ENCODE measurements around the gene NOB1. TPM values are rescaled to one million over a fixed set of nuclear protein-coding genes. Genes with fewer than 3 reads are reported as not detected.
A peak's percentile ranks its signal among the peaks of the same experiment; 100 is the strongest.

NOB1 gene
- total RNA-seq (10 to 100 TPM; 23.0 to 43.1 TPM), polyA plus RNA-seq (10 to 100 TPM; 24.5 to 40.9 TPM)
- long read RNA-seq, donor 1, transcript NOB1-201 (9 exons, 1,734 nt) = major isoform, 22 of 36 reads
- long read RNA-seq, donor 1, partial matches to known transcripts = 14 of 36 reads
- long read RNA-seq, donor 1, other reads (novel, unspliced or antisense) = 0 of 36 reads
- long read RNA-seq, donor 2, transcript NOB1-201 (9 exons, 1,734 nt) = major isoform, 5 of 12 reads
- long read RNA-seq, donor 2, partial matches to known transcripts = 6 of 12 reads
- long read RNA-seq, donor 2, other reads (novel, unspliced or antisense) = 0 of 12 reads
- long read RNA-seq, donor 3, transcript NOB1-201 (9 exons, 1,734 nt) = major isoform, 12 of 12 reads
- long read RNA-seq, donor 3, partial matches to known transcripts = 0 of 12 reads
- long read RNA-seq, donor 3, other reads (novel, unspliced or antisense) = 0 of 12 reads
- long read RNA-seq, donor 4, transcript NOB1-201 (9 exons, 1,734 nt) = major isoform, 11 of 11 reads
- long read RNA-seq, donor 4, partial matches to known transcripts = 0 of 11 reads
- long read RNA-seq, donor 4, other reads (novel, unspliced or antisense) = 0 of 11 reads
- long read RNA-seq, donor 5, transcript NOB1-201 (9 exons, 1,734 nt) = major isoform, 29 of 31 reads
- long read RNA-seq, donor 5, partial matches to known transcripts = 0 of 31 reads
- long read RNA-seq, donor 5, other reads (novel, unspliced or antisense) = 0 of 31 reads

DNA sequence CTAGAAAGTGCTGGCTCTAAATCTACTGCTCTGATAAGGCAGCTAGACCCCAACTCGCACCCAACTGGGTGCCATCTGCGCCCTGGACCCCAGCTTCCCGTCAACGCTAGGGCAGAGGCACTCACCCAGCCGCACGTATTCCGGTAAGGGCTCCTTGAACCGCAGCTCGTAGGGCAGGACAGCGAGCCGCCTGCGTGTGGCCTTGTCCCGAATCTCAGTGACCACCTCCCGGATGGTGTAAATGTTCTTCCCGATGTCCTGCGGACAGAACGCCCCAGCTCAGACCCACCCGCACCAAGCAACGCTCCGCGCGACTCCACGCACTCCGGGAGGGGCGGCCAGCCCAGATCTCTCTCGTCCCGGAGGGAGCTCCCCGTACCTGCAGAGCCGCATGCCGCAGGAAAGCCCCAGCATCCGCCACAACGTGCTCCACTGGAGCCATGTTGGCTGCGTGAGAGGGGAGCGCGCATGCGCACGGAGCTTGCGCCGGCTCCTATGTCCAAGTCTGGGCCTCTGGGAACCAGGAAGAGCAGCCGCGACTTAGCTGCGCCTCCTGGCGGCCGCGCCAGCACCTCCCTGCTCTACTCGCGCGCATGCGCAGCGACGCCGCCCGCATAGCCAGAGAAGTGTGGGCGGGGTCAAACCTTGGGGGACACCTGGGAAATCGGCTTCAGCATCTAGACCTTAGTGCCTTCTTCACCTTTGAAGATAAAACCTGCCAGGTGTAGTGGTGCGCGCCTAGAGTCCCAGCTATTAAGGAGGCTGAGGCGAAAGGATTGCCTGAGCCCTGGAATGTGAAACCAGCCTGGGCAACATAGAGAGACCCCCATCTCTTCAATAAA, at the start of gene NOB1:
TSS of gene NOB1 (minus strand) at position 458 of the 842 bp plus-strand sequence. CDS start at position 442, 16 bp downstream.
- DNase-seq = peak; percentile 97 to 98 (median 97)
- Histone ChIP-seq H3K4me3 (peak within 1 kb of the TSS; percentile 92), H3K36me3 (ENCODE audit: control insufficient read depth in 4 of 4, insufficient read depth in 4 of 4, low read length in 4 of 4) (peaks cover 3 to 11% (median 5%) of the 10 kb centered on the region in 4 donors), H3K27me3 (ENCODE audit: control insufficient read depth in 3 of 3, insufficient read depth in 3 of 3, low read length in 2 of 3) (no peaks in the 10 kb centered on the region), H3K27ac (ENCODE audit: low read depth in 1 of 2, low read length in 1 of 2) (peak within 1 kb of the TSS; percentile 67 to 83), H3K9me3 (ENCODE audit: control insufficient read depth in 4 of 4, insufficient read depth in 3 of 4, low read length in 3 of 4) (peaks cover 0 to 4% (median 0%) of the 10 kb centered on the region in 4 donors), H3K4me1 (ENCODE audit: control insufficient read depth in 5 of 5, insufficient read depth in 5 of 5, low read length in 5 of 5) (peaks cover 0 to 11% (median 4%) of the 10 kb centered on the region in 5 donors), H3K9ac (ENCODE audit: insufficient read depth in 1 of 2, low read length in 2 of 2) (peak within 1 kb of the TSS; percentile 81 to 83)
- ATAC-seq (ENCODE audit: insufficient read depth, low FRiP score) = peak; percentile 98
- TF ChIP-seq CTCF (IDR thresholded peaks at IDR 0.05; ENCODE audit: control extremely low read depth, extremely low read depth) = peak; percentile 97
- WGBS, 2 donors = 0 to 1% methylated on average over 58 of the region's 58 CpGs

DNA sequence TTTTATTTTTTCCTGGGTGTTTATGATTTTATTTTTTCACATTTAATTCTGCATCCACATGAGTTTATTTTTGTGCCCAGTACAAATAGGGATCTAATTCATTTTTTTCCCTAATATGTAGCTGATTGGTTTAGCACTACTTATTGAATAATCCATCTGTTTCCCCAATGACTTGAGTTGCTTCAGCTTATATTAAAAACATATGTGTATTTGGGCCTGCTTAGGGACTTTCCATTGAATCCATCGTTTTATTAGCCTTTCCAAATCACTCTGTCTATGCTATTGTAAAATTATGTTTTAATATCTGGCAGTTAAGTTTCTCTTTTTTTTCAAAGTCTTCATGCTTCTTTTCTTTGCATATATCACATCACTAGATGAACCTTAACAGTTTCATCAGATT, 49.6 kb upstream of the NOB1 start:
- ATAC-seq (ENCODE audit: insufficient read depth, low FRiP score) = no peak
- no peak for TF ChIP-seq CTCF (IDR thresholded peaks at IDR 0.05; ENCODE audit: control extremely low read depth, extremely low read depth)
- H3K4me3 ChIP-seq = no peak overlapping the region
- no peaks in the 10 kb centered on the region for H3K9me3 ChIP-seq (ENCODE audit: control insufficient read depth in 4 of 4, insufficient read depth in 3 of 4, low read length in 3 of 4)
- H3K36me3 ChIP-seq (ENCODE audit: control insufficient read depth in 4 of 4, insufficient read depth in 4 of 4, low read length in 4 of 4) = peaks cover under 1 to 12% (median 4%) of the 10 kb centered on the region in 4 donors
- 84 to 89% methylated on average over 1 of the region's 1 CpG for WGBS, 2 donors
- H3K27ac ChIP-seq (ENCODE audit: low read depth in 1 of 2, low read length in 1 of 2) = no peak overlapping the region
- peaks cover 0 to 5% (median 0%) of the 10 kb centered on the region in 5 donors for H3K4me1 ChIP-seq (ENCODE audit: control insufficient read depth in 5 of 5, insufficient read depth in 5 of 5, low read length in 5 of 5)
- no peak for DNase-seq
- no peaks in the 10 kb centered on the region for H3K27me3 ChIP-seq (ENCODE audit: control insufficient read depth in 3 of 3, insufficient read depth in 3 of 3, low read length in 2 of 3)
- no peak overlapping the region for H3K9ac ChIP-seq (ENCODE audit: insufficient read depth in 1 of 2, low read length in 2 of 2)

GRCh38 chr16:69799611-69800031, 44.9 kb upstream of the NOB1 start:
- Histone ChIP-seq H3K4me1 (ENCODE audit: control insufficient read depth in 5 of 5, insufficient read depth in 5 of 5, low read length in 5 of 5) (peaks cover 0 to 7% (median 0%) of the 10 kb centered on the region in 5 donors), H3K27me3 (ENCODE audit: control insufficient read depth in 3 of 3, insufficient read depth in 3 of 3, low read length in 2 of 3) (no peaks in the 10 kb centered on the region), H3K4me3 (no peak overlapping the region), H3K27ac (ENCODE audit: low read depth in 1 of 2, low read length in 1 of 2) (no peak overlapping the region), H3K36me3 (ENCODE audit: control insufficient read depth in 4 of 4, insufficient read depth in 4 of 4, low read length in 4 of 4) (peaks cover 2 to 18% (median 7%) of the 10 kb centered on the region in 4 donors), H3K9ac (ENCODE audit: insufficient read depth in 1 of 2, low read length in 2 of 2) (no peak overlapping the region), H3K9me3 (ENCODE audit: control insufficient read depth in 4 of 4, insufficient read depth in 3 of 4, low read length in 3 of 4) (no peaks in the 10 kb centered on the region)
- TF ChIP-seq CTCF (IDR thresholded peaks at IDR 0.05; ENCODE audit: control extremely low read depth, extremely low read depth) = no peak
- no peak for ATAC-seq (ENCODE audit: insufficient read depth, low FRiP score)
- 85 to 86% methylated on average over 11 of the region's 11 CpGs for WGBS, 2 donors
- DNase-seq = peak in 2 of 3 donors; percentile 21 to 28

Measured in lung (tissue), 16 donors.